K562 (cell line): ENCODE measurements around the gene WDR45B. TPM values are rescaled to one million over a fixed set of nuclear protein-coding genes. Genes with fewer than 3 reads are reported as not detected.

Source experiments
- ATAC-seq: fragments of 200-7000 bp; cut with Tn5 transposase; 3 replicates; pipeline ENCODE4 v1.9.1; 2020; ENCODE audit warnings: moderate library complexity
- BruUV-seq: library from RNA; stranded (reverse); fragments of 400-500 nt; replicated peaks from 2 replicates; lab custom pipeline; 2021; lab: Mats Ljungman, UMichigan
- CTCF ChIA-PET: fragments of 300-600 bp; formaldehyde crosslinking; extraction: SDS; loops from one replicate; lab custom pipeline; 2021; ENCODE audit warnings: low intra/inter-chr PET ratio; lab: Yijun Ruan, JAX
- POLR2A ChIA-PET: fragments of 300-600, 350-650 bp; sonication (Branson Sonifier 250); formaldehyde crosslinking; extraction: SDS; loops from one replicate; lab custom pipeline; 2021; ENCODE audit warnings: antibody characterized with exemption, inconsistent platforms; lab: Yijun Ruan, JAX
- DNase-seq, 4 experiments: peaks; one replicate each; pipeline versions ENCODE4 v3.0.0 to v3.0.0-alpha.2; 2011 to 2018; ENCODE audit warnings: low spot score in 3 of 4, mixed read lengths in 3 of 4; ENCODE audit errors: extremely low read depth in 1 of 4
- FAIRE-seq: peaks from 2 replicates; lab custom pipeline; 2011; peaks lifted over from hg19 to GRCh38; lab: Jason Lieb, UNC
- H2AFZ ChIP-seq: 2 replicates; pipeline ENCODE4 v1.6.0; 2011; ENCODE audit warnings: low read depth, low read length, control low read depth, inconsistent platforms
- H3K27ac ChIP-seq: fragments of 200-600 bp; 3 replicates; pipeline ENCODE4 v1.8.0; 2011; ENCODE audit warnings: low read depth, mild to moderate bottlenecking, control low read depth, inconsistent platforms, low read length, moderate library complexity, mixed read lengths; ENCODE audit errors: extremely low read depth
- H3K27me3 ChIP-seq, 2 experiments: fragments of 300-600 bp in 1 of 2; 2 replicates in 1 of 2; 3 replicates in 1 of 2; pipeline versions ENCODE4 v1.6.0 to v1.8.0; 2011; ENCODE audit warnings: inconsistent platforms in 2 of 2, low read length in 2 of 2, mild to moderate bottlenecking in 1 of 2, mixed read lengths in 1 of 2, moderate library complexity in 1 of 2; ENCODE audit not compliant: control insufficient read depth in 2 of 2, insufficient read depth in 2 of 2
- H3K36me3 ChIP-seq: fragments of 300-600 bp; 3 replicates; pipeline ENCODE4 v1.8.0; 2011; ENCODE audit warnings: mild to moderate bottlenecking, low read length, inconsistent platforms; ENCODE audit not compliant: control insufficient read depth, insufficient read depth
- H3K4me1 ChIP-seq, 2 experiments: fragments of 200-600 bp in 1 of 2; replicated peaks in 1 of 2; 2 replicates in 1 of 2; 3 replicates in 1 of 2; pipeline versions ENCODE4 v1.5.1 to v1.8.0; 2011; ENCODE audit warnings: inconsistent platforms in 2 of 2, low read length in 2 of 2, mild to moderate bottlenecking in 1 of 2, mixed read lengths in 1 of 2, moderate library complexity in 1 of 2; ENCODE audit not compliant: control insufficient read depth in 2 of 2, insufficient read depth in 2 of 2
- H3K4me2 ChIP-seq: 2 replicates; pipeline ENCODE4 v1.6.1; 2011; ENCODE audit warnings: low read length, control low read depth, inconsistent platforms, mixed read lengths; ENCODE audit not compliant: insufficient read depth
- H3K4me3 ChIP-seq: fragments of 200-600 bp; sonication (generic), shearing (Covaris generic); 2 replicates; pipeline ENCODE4 v1.5.1; 2016; ENCODE audit warnings: control low read depth, inconsistent platforms
- H3K79me2 ChIP-seq: fragments of 200-600 bp; 3 replicates; pipeline ENCODE4 v1.8.0; 2011; ENCODE audit warnings: low read length, inconsistent platforms; ENCODE audit not compliant: control insufficient read depth, insufficient read depth
- H3K9ac ChIP-seq, 2 experiments: 2 replicates each; pipeline versions ENCODE4 v1.6.0 to v1.6.1; 2011; ENCODE audit warnings: low read depth in 2 of 2, low read length in 2 of 2, control low read depth in 1 of 2, inconsistent platforms in 1 of 2, mild to moderate bottlenecking in 1 of 2, mixed read lengths in 1 of 2; ENCODE audit not compliant: insufficient read depth in 1 of 2
- H3K9me1 ChIP-seq: one replicate; pipeline ENCODE4 v1.6.0; 2011; ENCODE audit warnings: inconsistent platforms, mild to moderate bottlenecking, low read length, moderate library complexity; ENCODE audit not compliant: control insufficient read depth, insufficient read depth
- H3K9me3 ChIP-seq: replicated peaks from 2 replicates; pipeline ENCODE4 v1.5.1; 2011; ENCODE audit warnings: low read depth, low read length, inconsistent platforms; ENCODE audit not compliant: control insufficient read depth, insufficient read depth
- H4K20me1 ChIP-seq: replicated peaks from 2 replicates; pipeline ENCODE4 v1.6.1; 2011; ENCODE audit warnings: low read length, inconsistent platforms, mixed read lengths; ENCODE audit not compliant: control insufficient read depth, insufficient read depth
- HDGF ChIP-seq: fragments of 450-650 bp; IDR thresholded peaks from 2 replicates; pipeline ENCODE4 v1.6.1; 2016
- POLR2G ChIP-seq: fragments of 200-400 bp; formaldehyde crosslinking; IDR thresholded peaks from 2 replicates; pipeline ENCODE4 v1.6.1; 2017; ENCODE audit warnings: low read depth, mild to moderate bottlenecking, antibody characterized with exemption, low read length, moderate library complexity
- SMARCC2 ChIP-seq: fragments of 450-650 bp; IDR thresholded peaks from 2 replicates; pipeline ENCODE4 v1.6.1; 2017; ENCODE audit warnings: antibody characterized with exemption, moderate library complexity, mild to moderate bottlenecking, low read depth
- WGBS: fragments of 100-300 bp; shearing (Covaris generic); methylation state at CpG from one replicate; pipeline ENCODE4 v1.1.6; 2016; ENCODE audit warnings: low coverage, mixed read lengths; ENCODE audit not compliant: insufficient coverage; ENCODE audit errors: missing lambda C conversion rate; 5-methylcytosine and 5-hydroxymethylcytosine counted together
- in situ Hi-C: fragments of 300-500 bp; cut with MboI; formaldehyde crosslinking; loops from 4 replicates; pipeline ENCODE4 v1.15.0; 2018; ENCODE audit warnings: inconsistent platforms, mixed read lengths
- intact Hi-C: fragments of 100-400 bp; cut with micrococcal nuclease; formaldehyde crosslinking; loops from 2 replicates; pipeline ENCODE4 v1.14.2; 2022
- polyA plus RNA-seq, 8 experiments: library from polyadenylated mRNA; depleted of rRNA in 4 of 8; stranded (reverse) in 5 of 8; unstranded in 3 of 8; fragments of >200 nt; fragmentation: Nextera tagmentation in 2 of 8; fragmentation: Illumina TruSeq in 1 of 8; extraction: Ambion mirVana in 2 of 8; extraction: Trizol in 1 of 8; gene quantifications; 2 replicates each; pipeline versions ENCODE4 v1.2.1 to v1.2.3, GENCODE V29; 2011 to 2014; ENCODE audit warnings: inconsistent platforms in 1 of 8, missing spikeins in 1 of 8
- total RNA-seq, 7 experiments: library from RNA; depleted of rRNA in 6 of 7; stranded (reverse); fragments of >200 nt in 6 of 7; fragmentation: Illumina TruSeq in 2 of 7; extraction: Trizol in 2 of 7; gene quantifications; 2 replicates each; pipeline versions ENCODE4 v1.2.1 to v1.2.3, GENCODE V29; 2011 to 2021; ENCODE audit warnings: low replicate concordance in 1 of 7

The WDR45B gene
- total and polyA plus RNA-seq, 9 of the 15 experiments (the other 6 are each of a cell fraction or from before 2014, with no cell fraction given), result 0.72 to 74.4 (median 35.9) TPM

DNA sequence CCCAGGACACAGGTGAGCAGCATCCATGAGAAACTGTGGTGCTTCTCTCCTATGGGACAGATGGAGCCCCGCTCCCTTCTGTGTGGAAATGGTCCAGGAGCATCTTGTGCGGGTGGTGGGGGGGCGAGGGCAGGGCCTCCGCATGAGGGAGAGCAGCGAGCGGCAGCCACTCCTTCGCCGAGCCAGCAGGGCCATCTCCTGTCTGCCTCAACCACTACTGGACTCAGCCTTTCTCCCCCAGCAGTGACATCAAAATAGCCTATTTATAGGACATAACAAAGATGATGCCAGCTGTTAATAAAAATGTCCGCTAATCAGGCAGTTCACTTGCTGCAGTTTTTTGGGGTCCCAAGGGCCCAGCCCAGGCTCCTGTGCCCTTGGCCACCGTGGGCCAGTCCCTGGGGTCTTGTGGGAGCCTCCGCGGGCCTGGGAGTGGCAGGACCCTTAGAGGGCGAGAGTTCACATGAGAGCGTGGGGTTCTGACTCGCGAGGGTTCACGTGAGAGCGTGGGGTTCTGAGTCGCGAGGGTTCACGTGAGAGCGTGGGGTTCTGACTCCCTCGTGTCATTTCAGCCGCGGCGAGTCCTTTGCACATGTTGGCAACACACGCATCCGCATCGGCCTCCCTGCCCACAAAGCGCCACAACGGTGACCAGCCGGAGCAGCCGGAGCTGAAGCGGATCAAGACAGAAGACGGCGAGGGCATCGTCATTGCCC lies 47.4 kb downstream of the WDR45B start:
- H3K27me3 ChIP-seq, result no peaks in the 10 kb centered on the region
- WGBS, result 96% methylated on average over 31 of the region's 37 CpGs
- H2AFZ ChIP-seq, result no peak overlapping the region
- H3K9ac ChIP-seq, result no peak overlapping the region
- H3K9me1 ChIP-seq, result no peaks in the 10 kb centered on the region
- peaks cover 6% of the 10 kb centered on the region; the same call in 2 of the 3 replicates for H3K79me2 ChIP-seq
- DNase-seq (no peak), FAIRE-seq (no peak), ATAC-seq (no peak)
- CTCF ChIA-PET, result no interaction called here
- no peaks in the 10 kb centered on the region for H4K20me1 ChIP-seq
- H3K27ac ChIP-seq, result no peak overlapping the region
- H3K4me2 ChIP-seq, result no peak overlapping the region
- no peak overlapping the region for H3K4me3 ChIP-seq
- in situ Hi-C loops (no loop called here), intact Hi-C loops (no loop called here)
- peaks cover 0 to 15% of the 10 kb centered on the region in 2 experiments; a peak in 2 of 5 replicates for H3K4me1 ChIP-seq
- peaks cover 2% of the 10 kb centered on the region; the same call in 1 of the 2 replicates for H3K9me3 ChIP-seq
- BruUV-seq, result no TSS peak
- TF ChIP-seq POLR2G (peak; percentile 72), SMARCC2 (no peak), HDGF (no peak)
- POLR2A ChIA-PET, result interaction anchor here (0.6 to 1.9 kb wide), 2 partner anchors 12 to 27 kb away, joined by 3 to 5 read pairs; no protein-coding TSS in a partner anchor
- peaks cover 94% of the 10 kb centered on the region; the same call in 2 of the 3 replicates for H3K36me3 ChIP-seq
